OCI-LY7 (cell line): ENCODE results near the gene PSMD13. TPM values are rescaled to one million over a fixed set of nuclear protein-coding genes. Genes with fewer than 3 reads are reported as not detected.
"Not testable (repeated sequence)": the region's sequence is repeated elsewhere in the genome, so short reads cannot be mapped to it uniquely, and the experiment has no call there.

Experiments used
- BruUV-seq: library from RNA; stranded (reverse); fragments of 400-500 nt; replicated peaks from 2 replicates; lab custom pipeline; 2021; lab: Mats Ljungman, UMichigan
- CTCF ChIA-PET: fragments of 300-600 bp; sonication (Branson Sonifier 250); formaldehyde crosslinking; loops from one replicate; lab custom pipeline; 2022; ENCODE audit warnings: antibody characterized with exemption; ENCODE audit not compliant: unreplicated experiment; lab: Charles Lee
- POLR2A ChIA-PET: fragments of 300-600 bp; sonication (Branson Sonifier 250); formaldehyde crosslinking; loops from one replicate; lab custom pipeline; 2022; ENCODE audit warnings: antibody characterized with exemption; lab: Charles Lee
- DNase-seq: peaks from one replicate; pipeline ENCODE4 v3.0.0-alpha.2; 2015; ENCODE audit warnings: low spot score
- H2AFZ ChIP-seq: fragments of 200-600 bp; sonication (generic), shearing (Covaris generic); 2 replicates; pipeline ENCODE4 v1.6.1; 2014; ENCODE audit warnings: mild to moderate bottlenecking, antibody characterized with exemption, low read length, moderate library complexity
- H3K27ac ChIP-seq: fragments of 200-600 bp; sonication (generic); 2 replicates; pipeline ENCODE4 v1.5.1; 2014; ENCODE audit warnings: mixed run types, low read depth, mild to moderate bottlenecking, moderate library complexity, low read length, inconsistent platforms; ENCODE audit not compliant: poor library complexity, severe bottlenecking
- H3K36me3 ChIP-seq: fragments of 200-600 bp; sonication (generic); 2 replicates; pipeline ENCODE4 v1.6.1; 2014; ENCODE audit warnings: mild to moderate bottlenecking, antibody characterized with exemption, low read length, moderate library complexity, mixed read lengths; ENCODE audit not compliant: insufficient read depth
- H3K4me1 ChIP-seq: fragments of 200-600 bp; sonication (generic); 2 replicates; pipeline ENCODE4 v1.5.1; 2014; ENCODE audit warnings: mild to moderate bottlenecking, low read length; ENCODE audit not compliant: insufficient read depth, poor library complexity, severe bottlenecking
- H3K4me2 ChIP-seq: fragments of 200-600 bp; sonication (generic); 2 replicates; pipeline ENCODE4 v1.6.1; 2014; ENCODE audit warnings: mild to moderate bottlenecking, low read length
- H3K4me3 ChIP-seq: fragments of 200-600 bp; sonication (generic); 2 replicates; pipeline ENCODE4 v1.5.1; 2014; ENCODE audit warnings: mild to moderate bottlenecking, low read depth, low read length; ENCODE audit not compliant: poor library complexity, severe bottlenecking
- H3K79me2 ChIP-seq: fragments of 200-600 bp; sonication (generic); 2 replicates; pipeline ENCODE4 v1.6.1; 2016; ENCODE audit warnings: low read depth, mild to moderate bottlenecking, low read length, moderate library complexity, mixed read lengths; ENCODE audit not compliant: insufficient read depth
- H3K9me2 ChIP-seq: fragments of 200-600 bp; sonication (generic); 2 replicates; pipeline ENCODE4 v1.6.1; 2016; ENCODE audit warnings: mild to moderate bottlenecking, low read length, mixed read lengths; ENCODE audit not compliant: insufficient read depth
- H3K9me3 ChIP-seq: fragments of 200-600 bp; sonication (generic); 2 replicates; pipeline ENCODE4 v1.6.1; 2014; ENCODE audit warnings: mild to moderate bottlenecking, mixed run types, low read length, mixed read lengths
- H4K20me1 ChIP-seq: fragments of 200-600 bp; sonication (generic); 2 replicates; pipeline ENCODE4 v1.6.1; 2014; ENCODE audit warnings: mild to moderate bottlenecking, antibody characterized with exemption, low read length, moderate library complexity, mixed read lengths; ENCODE audit not compliant: insufficient read depth
- CTCF ChIP-seq: fragments of 200-600 bp; sonication (generic); conservative IDR thresholded peaks from 2 replicates; pipeline ENCODE4 v1.5.1; 2014; ENCODE audit warnings: mild to moderate bottlenecking, antibody characterized with exemption, low read length, moderate library complexity, mixed read lengths
- EZH2phosphoT487 ChIP-seq: fragments of 200-600 bp; sonication (generic); IDR thresholded peaks from 2 replicates; pipeline ENCODE4 v1.6.1; 2018; ENCODE audit warnings: low read depth, borderline replicate concordance, mild to moderate bottlenecking, mixed run types, antibody characterized with exemption, low read length, moderate library complexity, mixed read lengths
- intact Hi-C: fragments of 100-400 bp; cut with micrococcal nuclease; formaldehyde crosslinking; loops from one replicate; pipeline ENCODE4 v1.10.0; 2022; ENCODE audit not compliant: unreplicated experiment
- total RNA-seq, 2 experiments: library from RNA; depleted of rRNA in 1 of 2; stranded (reverse); fragments of >200 nt in 1 of 2; shearing (Covaris generic) in 1 of 2; gene quantifications; 2 replicates each; pipeline ENCODE4 v1.2.3, GENCODE V29; 2014 to 2022

PSMD13 gene
- total RNA-seq, 2 experiments from 2014 or later, result 146 to 154 TPM

GRCh38 chr11:218815-219593, 17.8 kb upstream of the PSMD13 start:
- H3K79me2 ChIP-seq, result no peaks in the 10 kb centered on the region
- H3K4me2 ChIP-seq, result no peak overlapping the region
- no peak for DNase-seq
- no peaks in the 10 kb centered on the region for H4K20me1 ChIP-seq
- H3K9me3 ChIP-seq, result no peaks in the 10 kb centered on the region
- TF ChIP-seq EZH2phosphoT487 (no peak), CTCF (no peak)
- no peak overlapping the region for H3K27ac ChIP-seq
- no peaks in the 10 kb centered on the region for H3K4me1 ChIP-seq
- intact Hi-C loops, result no loop called here
- H3K9me2 ChIP-seq, result no peaks in the 10 kb centered on the region
- ChIA-PET POLR2A (interaction anchor here (1.2 kb wide), 1 partner anchor 11 kb away, joined by 3 read pairs; no protein-coding TSS in a partner anchor), CTCF (no interaction called here)
- no peak overlapping the region for H2AFZ ChIP-seq
- H3K36me3 ChIP-seq, result peaks cover 25% of the 10 kb centered on the region
- H3K4me3 ChIP-seq, result no peak overlapping the region
- no TSS peak for BruUV-seq

- H3K79me2 ChIP-seq, H4K20me1 ChIP-seq, H3K4me1 ChIP-seq, CTCF ChIA-PET, DNase-seq, H3K4me2 ChIP-seq, H3K27ac ChIP-seq, intact Hi-C loops, H3K9me3 ChIP-seq, H3K9me2 ChIP-seq, H3K4me3 ChIP-seq, BruUV-seq, H3K36me3 ChIP-seq, H2AFZ ChIP-seq: not testable (repeated sequence)
- POLR2A ChIA-PET, result interaction anchor here (0.5 kb wide), 1 partner anchor 17 kb away, joined by 3 read pairs; no protein-coding TSS in a partner anchor
These were observed 16.0 kb upstream of the PSMD13 start for GRCh38 chr11:220641-221215.

GRCh38 chr11:221539-221938, 15.2 kb upstream of the PSMD13 start:
- Histone ChIP-seq H3K9me2 (no peaks in the 10 kb centered on the region), H3K4me1 (no peaks in the 10 kb centered on the region), H3K36me3 (peaks cover 3% of the 10 kb centered on the region; the same call in 1 of the 2 replicates), H3K79me2 (no peaks in the 10 kb centered on the region), H3K4me3 (no peak overlapping the region), H3K27ac (no peak overlapping the region), H2AFZ (no peak overlapping the region), H4K20me1 (no peaks in the 10 kb centered on the region), H3K4me2 (no peak overlapping the region), H3K9me3 (no peaks in the 10 kb centered on the region)
- ChIA-PET POLR2A (no interaction called here), CTCF (no interaction called here)
- TF ChIP-seq EZH2phosphoT487, result no peak
- TF ChIP-seq CTCF, result no peak
- no TSS peak for BruUV-seq
- DNase-seq, result no peak
- intact Hi-C loops, result no loop called here
